Neural progenitor cell (in vitro differentiated cells): ENCODE results near the gene APOBEC3A. TPM values are rescaled to one million over a fixed set of nuclear protein-coding genes. Genes with fewer than 3 reads are reported as not detected.
"Not testable (repeated sequence)": the region's sequence is repeated elsewhere in the genome, so short reads cannot be mapped to it uniquely, and the experiment has no call there.

Experiments
- DNase-seq: peaks from one replicate; pipeline ENCODE4 v3.0.0-alpha.2; 2016; ENCODE audit warnings: low spot score
- H2AFZ ChIP-seq: fragments of 200-600 bp; sonication (generic); replicated peaks from 2 replicates; pipeline ENCODE4 v1.6.1; 2016; ENCODE audit warnings: antibody characterized with exemption
- H3F3A ChIP-seq: fragments of 200-600 bp; sonication (generic); 2 replicates; pipeline ENCODE4 v1.6.1; 2016; ENCODE audit warnings: antibody characterized with exemption, low read depth
- H3K27ac ChIP-seq: fragments of 200-600 bp; sonication (generic); 2 replicates; pipeline ENCODE4 v1.5.1; 2016; ENCODE audit warnings: mild to moderate bottlenecking
- H3K27me3 ChIP-seq: fragments of 200-600 bp; sonication (generic); 2 replicates; pipeline ENCODE4 v1.6.1; 2016; ENCODE audit warnings: mild to moderate bottlenecking, moderate library complexity
- H3K36me3 ChIP-seq: fragments of 200-600 bp; sonication (generic); 2 replicates; pipeline ENCODE4 v1.5.1; 2016
- H3K4me1 ChIP-seq: fragments of 200-600 bp; sonication (generic); 2 replicates; pipeline ENCODE4 v1.6.1; 2016; ENCODE audit warnings: mixed run types
- H3K4me2 ChIP-seq: fragments of 200-600 bp; sonication (generic); 2 replicates; pipeline ENCODE4 v1.6.1; 2016
- H3K4me3 ChIP-seq: fragments of 200-600 bp; sonication (generic); 2 replicates; pipeline ENCODE4 v1.5.1; 2016
- H3K79me2 ChIP-seq: fragments of 200-600 bp; sonication (generic); 2 replicates; pipeline ENCODE4 v1.6.1; 2016; ENCODE audit warnings: low read depth
- H3K9ac ChIP-seq: fragments of 200-600 bp; sonication (generic); 2 replicates; pipeline ENCODE4 v1.6.1; 2016
- H3K9me3 ChIP-seq: fragments of 200-600 bp; sonication (generic); 2 replicates; pipeline ENCODE4 v1.5.1; 2016; ENCODE audit warnings: low read depth
- H4K20me1 ChIP-seq: fragments of 200-600 bp; sonication (generic); 2 replicates; pipeline ENCODE4 v1.6.1; 2016; ENCODE audit warnings: low read depth
- H3K27ac Mint-ChIP-seq: 3 replicates; pipeline ENCODE4 v1.8.0; 2021; ENCODE audit warnings: mixed read lengths
- H3K27me3 Mint-ChIP-seq: 2 replicates; pipeline ENCODE4 v1.8.0; 2022; ENCODE audit warnings: low read depth, mild to moderate bottlenecking, inconsistent platforms, moderate library complexity, mixed read lengths; ENCODE audit not compliant: insufficient read depth
- H3K36me3 Mint-ChIP-seq: 3 replicates; pipeline ENCODE4 v1.8.0; 2021; ENCODE audit warnings: mixed read lengths
- H3K4me1 Mint-ChIP-seq: 3 replicates; pipeline ENCODE4 v1.8.0; 2021; ENCODE audit warnings: mixed read lengths
- H3K4me3 Mint-ChIP-seq: 3 replicates; pipeline ENCODE4 v1.8.0; 2021; ENCODE audit warnings: mild to moderate bottlenecking, moderate library complexity, mixed read lengths
- H3K9me3 Mint-ChIP-seq: 3 replicates; pipeline ENCODE4 v1.8.0; 2020; ENCODE audit warnings: mixed read lengths
- EZH2 ChIP-seq: fragments of 200-600 bp; sonication (generic); IDR thresholded peaks from 2 replicates; pipeline ENCODE4 v1.6.1; 2017; ENCODE audit warnings: antibody characterized with exemption, mild to moderate bottlenecking, moderate library complexity
- EZH2phosphoT487 ChIP-seq: fragments of 200-600 bp; sonication (generic); IDR thresholded peaks from 2 replicates; pipeline ENCODE4 v1.6.1; 2017; ENCODE audit warnings: antibody characterized with exemption
- total RNA-seq: library from RNA; depleted of rRNA; stranded (reverse); fragments of >200 nt; gene quantifications from 2 replicates; pipeline ENCODE4 v1.2.3, GENCODE V29; 2015; ENCODE audit warnings: low replicate concordance
- TF ChIP-seq, protein P1 (sequence below): fragments of 200-600 bp; sonication (generic); IDR thresholded peaks from 2 replicates; pipeline ENCODE4 v1.5.1; 2017; ENCODE audit warnings: antibody characterized with exemption, mild to moderate bottlenecking

The APOBEC3A gene
- total RNA-seq, 1 donor from 2014 or later, result not detected

DNA sequence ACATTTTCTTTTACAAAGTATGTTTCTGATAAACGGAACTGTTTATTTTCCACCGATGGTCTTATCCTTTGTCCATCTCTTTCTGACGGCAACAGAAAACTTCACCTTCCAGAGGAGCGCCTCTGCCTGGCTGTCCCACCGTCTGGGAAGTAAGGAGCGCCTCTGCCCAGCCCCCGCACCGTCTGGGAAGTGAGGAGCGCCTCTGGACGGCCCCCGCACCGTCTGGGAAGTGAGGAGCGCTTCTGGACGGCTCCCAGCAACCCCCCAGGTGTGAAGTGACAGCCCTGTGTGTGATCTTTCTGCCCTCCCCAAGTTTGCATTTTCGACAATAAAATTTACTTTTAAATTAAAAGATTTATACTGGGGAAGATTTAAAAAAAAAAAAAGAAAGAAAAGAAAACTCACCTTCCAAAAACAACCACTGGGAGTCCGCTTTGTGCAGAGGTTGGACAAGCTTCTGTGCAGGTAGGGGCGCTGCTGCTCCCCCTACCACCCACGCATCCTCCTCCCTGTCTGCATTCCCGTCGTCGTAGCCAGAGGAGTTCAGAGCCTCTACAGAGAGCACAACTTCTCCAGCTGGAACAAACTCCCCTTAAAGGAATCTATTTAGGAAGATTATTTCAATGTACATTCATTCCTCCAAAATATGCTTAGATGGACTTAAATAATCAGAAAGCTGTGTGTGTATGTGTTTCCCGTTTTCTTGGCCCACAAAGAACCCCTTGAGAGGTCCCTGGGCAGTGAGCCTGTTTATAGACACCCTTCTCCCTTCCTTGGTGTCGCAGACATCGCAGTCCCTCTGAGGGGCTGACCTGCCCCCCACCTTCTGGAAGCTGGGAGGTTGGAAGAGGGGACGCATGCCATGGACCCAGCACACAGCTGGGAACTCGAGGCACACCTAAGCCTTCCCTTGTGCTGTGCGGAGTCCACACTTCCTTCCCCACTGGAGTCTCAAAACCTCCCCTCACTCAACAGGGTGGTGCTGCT, 23.9 kb downstream of the APOBEC3A start:
- Mint-ChIP-seq H3K4me1 (peaks cover 18% of the 10 kb centered on the region), H3K9me3 (peaks cover 12% of the 10 kb centered on the region), H3K27me3 (peaks cover 14% of the 10 kb centered on the region), H3K27ac (no peak overlapping the region), H3K4me3 (peak overlapping the region; percentile 33), H3K36me3 (peaks cover 4% of the 10 kb centered on the region)
- Histone ChIP-seq H3K27me3 (no peaks in the 10 kb centered on the region), H3K4me1 (peaks cover 7% of the 10 kb centered on the region), H4K20me1 (no peaks in the 10 kb centered on the region), H3F3A (peaks cover 7% of the 10 kb centered on the region), H3K9me3 (no peaks in the 10 kb centered on the region), H3K79me2 (no peaks in the 10 kb centered on the region), H3K4me3 (no peak overlapping the region), H3K9ac (no peak overlapping the region), H3K36me3 (no peaks in the 10 kb centered on the region), H3K27ac (no peak overlapping the region), H3K4me2 (peak overlapping the region; percentile 24), H2AFZ (peak overlapping the region; percentile 40)
- no peak for TF ChIP-seq EZH2
- TF ChIP-seq, protein P1, sequence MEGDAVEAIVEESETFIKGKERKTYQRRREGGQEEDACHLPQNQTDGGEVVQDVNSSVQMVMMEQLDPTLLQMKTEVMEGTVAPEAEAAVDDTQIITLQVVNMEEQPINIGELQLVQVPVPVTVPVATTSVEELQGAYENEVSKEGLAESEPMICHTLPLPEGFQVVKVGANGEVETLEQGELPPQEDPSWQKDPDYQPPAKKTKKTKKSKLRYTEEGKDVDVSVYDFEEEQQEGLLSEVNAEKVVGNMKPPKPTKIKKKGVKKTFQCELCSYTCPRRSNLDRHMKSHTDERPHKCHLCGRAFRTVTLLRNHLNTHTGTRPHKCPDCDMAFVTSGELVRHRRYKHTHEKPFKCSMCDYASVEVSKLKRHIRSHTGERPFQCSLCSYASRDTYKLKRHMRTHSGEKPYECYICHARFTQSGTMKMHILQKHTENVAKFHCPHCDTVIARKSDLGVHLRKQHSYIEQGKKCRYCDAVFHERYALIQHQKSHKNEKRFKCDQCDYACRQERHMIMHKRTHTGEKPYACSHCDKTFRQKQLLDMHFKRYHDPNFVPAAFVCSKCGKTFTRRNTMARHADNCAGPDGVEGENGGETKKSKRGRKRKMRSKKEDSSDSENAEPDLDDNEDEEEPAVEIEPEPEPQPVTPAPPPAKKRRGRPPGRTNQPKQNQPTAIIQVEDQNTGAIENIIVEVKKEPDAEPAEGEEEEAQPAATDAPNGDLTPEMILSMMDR, result peak; percentile 54
- DNase-seq, result peak; percentile 66

DNA sequence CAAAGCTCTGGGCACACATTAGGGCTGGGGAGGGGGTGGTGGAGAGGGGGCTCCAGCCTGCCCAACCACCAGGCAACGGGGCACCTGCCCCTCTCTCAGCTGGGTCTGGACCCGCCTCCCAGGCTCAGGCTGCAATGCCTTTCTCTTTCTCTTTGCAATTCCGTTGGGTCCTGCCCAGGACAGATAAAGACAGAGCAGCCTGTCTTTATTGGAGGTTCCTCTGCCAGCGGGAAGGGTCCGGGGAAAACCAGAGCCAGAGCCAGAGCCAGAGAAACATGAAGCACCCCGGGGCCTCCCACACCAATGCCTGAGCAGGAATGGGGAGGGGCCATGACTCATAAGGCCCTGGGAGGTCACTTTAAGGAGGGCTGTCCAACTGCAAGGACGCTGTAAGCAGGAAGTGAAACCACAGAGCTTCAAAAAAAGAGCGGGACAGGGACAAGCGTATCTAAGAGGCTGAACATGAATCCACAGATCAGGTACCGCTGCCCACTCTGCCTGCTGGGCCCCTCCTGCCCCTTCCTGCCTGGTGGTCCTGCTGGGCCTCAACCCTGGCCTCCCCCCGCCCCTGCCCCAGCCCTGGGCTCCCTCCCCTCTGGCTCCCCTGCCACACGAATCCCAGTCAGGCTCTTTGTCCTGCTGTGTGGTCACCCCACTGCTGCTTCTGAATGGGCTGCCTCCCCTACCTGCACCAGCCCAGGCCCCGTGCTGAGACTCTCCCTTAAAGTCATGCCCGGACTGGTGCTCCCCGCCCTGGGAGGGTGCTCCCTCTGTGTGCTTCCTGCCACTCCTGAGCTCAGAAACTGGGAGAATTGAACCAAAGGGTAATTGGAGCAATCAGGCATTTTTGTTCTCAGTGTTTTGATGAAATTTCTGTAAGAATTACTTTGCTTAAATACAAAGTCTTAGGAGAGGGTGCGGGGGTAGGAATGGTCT, 24.9 kb downstream of the APOBEC3A start, which contains the start of gene APOBEC3B:
TSS of gene APOBEC3B (plus strand) at position 356 of the 936 bp plus-strand sequence. CDS start at position 463, 107 bp downstream.
- no peaks in the 10 kb centered on the region for H3K79me2 ChIP-seq
- DNase-seq, result peak; percentile 47
- no peaks in the 10 kb centered on the region for H3K36me3 ChIP-seq
- peak within 1 kb of the TSS; percentile 40 for H2AFZ ChIP-seq
- Mint-ChIP-seq H3K4me1 (peaks cover 18% of the 10 kb centered on the region), H3K9me3 (peaks cover 9% of the 10 kb centered on the region), H3K27me3 (peaks cover 11% of the 10 kb centered on the region), H3K27ac (peak within 1 kb of the TSS; percentile 64), H3K4me3 (peak within 1 kb of the TSS; percentile 33), H3K36me3 (peaks cover 4% of the 10 kb centered on the region)
- H3K4me3 ChIP-seq, result no peak within 1 kb of the TSS
- H4K20me1 ChIP-seq, result no peaks in the 10 kb centered on the region
- H3K9ac ChIP-seq, result no peak within 1 kb of the TSS
- no peak within 1 kb of the TSS for H3K27ac ChIP-seq
- peak within 1 kb of the TSS; percentile 41 for H3K4me2 ChIP-seq
- H3K9me3 ChIP-seq, result no peaks in the 10 kb centered on the region
- H3F3A ChIP-seq, result peaks cover 7% of the 10 kb centered on the region
- H3K4me1 ChIP-seq, result peaks cover 7% of the 10 kb centered on the region
- TF ChIP-seq EZH2 (no peak), EZH2phosphoT487 (no peak)
- TF ChIP-seq, protein P1, result no peak
- H3K27me3 ChIP-seq, result no peaks in the 10 kb centered on the region

DNA sequence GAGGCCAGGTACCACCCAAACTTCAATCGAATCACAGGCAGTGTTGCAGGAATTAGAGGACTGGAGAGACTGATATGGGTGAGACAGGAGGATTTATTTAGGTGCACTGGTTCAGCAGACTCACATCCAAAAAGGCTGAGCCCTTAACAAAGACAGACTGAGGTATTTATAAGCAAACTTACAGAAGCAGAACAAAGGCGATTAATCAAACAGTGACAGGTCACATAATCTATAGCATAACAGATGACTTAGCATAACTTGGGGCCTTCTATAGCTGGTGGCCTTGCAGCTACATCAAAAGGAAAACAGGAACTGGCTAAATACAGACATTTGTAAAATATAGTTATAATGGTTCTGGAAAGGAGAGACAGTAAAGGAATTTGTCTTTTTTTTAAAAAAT, 26.8 kb downstream of the APOBEC3A start:
- Histone ChIP-seq H2AFZ (no peak overlapping the region), H3K9me3 (no peaks in the 10 kb centered on the region), H3K27me3 (no peaks in the 10 kb centered on the region), H4K20me1 (no peaks in the 10 kb centered on the region), H3K4me3 (no peak overlapping the region), H3K79me2 (no peaks in the 10 kb centered on the region), H3K27ac (no peak overlapping the region), H3K9ac (no peak overlapping the region), H3K4me1 (peaks cover 7% of the 10 kb centered on the region), H3K4me2 (no peak overlapping the region), H3F3A (peaks cover 7% of the 10 kb centered on the region), H3K36me3 (no peaks in the 10 kb centered on the region)
- Mint-ChIP-seq H3K4me1 (peaks cover 18% of the 10 kb centered on the region), H3K27ac (no peak overlapping the region), H3K36me3 (peaks cover 4% of the 10 kb centered on the region), H3K9me3 (peaks cover 9% of the 10 kb centered on the region), H3K4me3 (no peak overlapping the region), H3K27me3 (peaks cover 8% of the 10 kb centered on the region)
- TF ChIP-seq EZH2 (no peak), EZH2phosphoT487 (no peak)
- TF ChIP-seq, protein P1, result no peak
- no peak for DNase-seq

DNA sequence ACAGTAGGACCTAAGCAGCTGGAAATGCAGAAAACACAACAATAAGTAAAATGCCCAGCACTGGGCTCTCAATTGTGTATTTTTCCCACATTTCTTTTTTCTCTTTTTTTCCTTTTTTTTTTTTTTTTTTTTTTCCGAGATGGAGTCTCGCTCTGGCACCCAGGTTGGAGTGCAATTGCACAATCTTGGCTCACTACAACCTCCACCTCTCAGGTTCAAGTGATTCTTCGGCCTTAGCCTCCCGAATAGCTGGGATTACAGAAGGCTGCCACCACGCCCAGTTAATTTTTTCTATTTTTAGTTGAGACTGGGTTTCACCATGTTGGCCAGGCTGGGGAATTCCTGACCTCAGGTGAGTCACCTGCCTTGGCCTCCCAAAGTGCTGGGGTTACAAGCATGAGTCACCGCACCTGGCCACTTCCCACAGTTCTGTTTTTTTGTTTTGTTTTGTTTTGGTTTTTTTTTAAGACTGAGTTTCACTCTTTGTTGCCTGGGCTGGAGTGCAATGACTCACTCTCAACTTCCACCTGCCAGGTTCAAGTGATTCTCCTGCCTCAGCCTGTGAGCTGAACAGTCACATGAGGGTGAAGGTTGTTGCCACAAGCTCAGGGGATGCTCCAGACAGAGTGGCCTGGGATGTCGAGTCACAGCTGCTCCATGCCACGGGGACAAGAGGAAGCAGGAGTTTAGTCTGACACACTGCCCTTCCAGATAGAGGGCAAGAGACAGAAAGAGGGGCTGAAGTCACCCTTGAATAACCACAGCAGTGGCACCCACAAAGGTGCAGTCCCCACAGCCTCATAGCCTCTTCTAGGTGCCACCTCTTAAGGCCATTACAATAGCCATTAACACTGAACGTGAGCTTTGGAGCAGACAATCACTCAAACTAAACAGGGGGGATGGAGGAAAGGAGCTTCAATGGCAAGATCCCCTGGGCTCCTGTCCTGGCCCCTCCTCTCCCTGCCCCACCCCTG, 27.7 kb downstream of the APOBEC3A start:
- H3K27me3 ChIP-seq, H4K20me1 ChIP-seq, H3K4me3 ChIP-seq, DNase-seq, H2AFZ ChIP-seq, H3K4me3 Mint-ChIP-seq, H3F3A ChIP-seq, H3K9me3 ChIP-seq, H3K4me2 ChIP-seq, H3K27ac ChIP-seq, H3K9ac ChIP-seq, H3K4me1 ChIP-seq, H3K79me2 ChIP-seq, H3K27ac Mint-ChIP-seq, H3K9me3 Mint-ChIP-seq, H3K36me3 ChIP-seq, H3K36me3 Mint-ChIP-seq, H3K27me3 Mint-ChIP-seq: not testable (repeated sequence)
- H3K4me1 Mint-ChIP-seq, result peaks cover 18% of the 10 kb centered on the region
